HG02759 (cell line): ENCODE measurements around the gene GSN.

ENCODE experiments used
- ATAC-seq: cut with Tn5 transposase; IDR thresholded peaks from one replicate; pipeline ENCODE4 v1.9.1; 2021; ENCODE audit warnings: mild to moderate bottlenecking, moderate library complexity; ENCODE audit not compliant: unreplicated experiment

Gene GSN

GRCh38 chr9:121302341-121302740 is 34.4 kb downstream of the GSN start:
- no peak for ATAC-seq

- no peak for ATAC-seq
Observed at GRCh38 chr9:121302786-121303185, 34.8 kb downstream of the GSN start.

- no peak for ATAC-seq
Observed at GRCh38 chr9:121303456-121304451, 35.8 kb downstream of the GSN start.

- no peak for ATAC-seq
Observed at GRCh38 chr9:121304707-121305106, 36.7 kb downstream of the GSN start.

DNA sequence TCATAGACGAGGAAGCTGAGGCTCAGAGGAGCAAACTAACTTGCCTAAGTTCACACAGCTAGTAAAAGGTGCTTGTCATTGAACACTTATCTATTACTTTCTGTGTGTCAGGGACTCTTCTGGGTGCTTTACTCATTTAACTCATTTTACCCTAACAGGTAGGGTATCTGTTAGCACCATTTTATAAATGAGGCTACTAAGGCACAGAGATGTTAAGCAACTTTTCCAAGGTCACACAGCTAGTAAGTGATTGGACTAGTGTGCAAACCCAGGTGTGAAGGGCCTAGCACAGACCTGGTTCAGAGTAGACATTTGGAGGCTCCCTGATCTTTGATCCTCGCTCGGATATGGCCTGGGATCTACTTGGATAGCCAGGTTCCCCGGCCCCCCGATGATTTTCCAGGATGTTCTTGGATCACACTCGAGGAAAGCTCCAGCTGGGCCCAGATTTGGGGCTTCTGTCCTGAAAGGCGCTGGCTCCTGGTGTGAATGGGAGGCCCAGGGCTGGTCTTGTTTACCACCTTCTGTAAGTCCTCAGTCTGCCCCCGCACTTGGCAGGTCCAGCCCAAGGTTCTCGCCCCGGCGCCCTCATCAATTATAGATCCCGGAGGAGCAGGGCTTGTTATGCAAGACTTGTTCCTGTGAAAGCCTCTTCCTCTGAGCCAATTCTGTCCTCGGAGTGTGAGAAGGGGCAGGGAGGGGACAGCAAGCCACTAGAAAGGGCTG is 37.5 kb downstream of the GSN start:
- ATAC-seq: no peak

GRCh38 chr9:121307976-121308375 is 40.0 kb downstream of the GSN start:
- ATAC-seq: no peak

DNA sequence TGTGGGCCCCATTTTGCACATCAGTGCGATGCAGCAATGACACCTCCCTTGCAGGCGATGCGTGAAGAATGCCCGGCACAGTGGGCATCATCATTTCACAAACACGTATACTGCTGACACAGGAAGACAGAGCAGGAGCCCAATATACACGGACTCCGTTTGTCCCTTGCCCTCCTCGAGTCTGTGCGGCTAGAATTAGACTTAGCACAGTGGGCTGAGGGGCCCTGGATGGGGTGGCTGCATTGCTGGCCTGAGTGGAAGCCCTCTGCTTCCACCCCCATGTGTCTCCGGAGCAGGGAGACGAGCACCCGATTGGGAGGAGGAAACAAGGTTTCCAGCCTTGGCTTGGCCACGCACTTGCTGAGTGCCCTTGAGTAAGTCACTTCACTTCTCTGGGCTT is 40.8 kb downstream of the GSN start:
- no peak for ATAC-seq

DNA sequence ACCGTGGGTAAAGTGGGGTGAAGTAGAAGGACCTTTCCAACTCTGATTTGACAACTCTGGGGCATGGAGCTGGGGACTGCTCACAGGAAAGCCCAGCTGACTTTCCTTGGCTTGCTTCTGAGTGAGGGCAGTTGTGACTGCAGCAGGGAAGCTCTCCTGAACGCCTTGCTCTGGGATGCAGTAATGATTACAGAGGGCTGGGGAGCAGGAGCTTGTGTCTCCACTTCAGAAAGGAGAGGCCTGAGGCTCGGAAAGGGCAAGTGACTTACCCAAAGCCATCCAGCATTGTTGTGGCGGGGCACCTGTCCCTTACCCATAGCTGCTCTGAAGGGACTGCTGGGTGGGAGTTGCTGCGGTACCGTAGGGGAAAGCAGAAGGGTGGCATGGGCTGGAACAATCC is 41.2 kb downstream of the GSN start:
- ATAC-seq: no peak

- no peak for ATAC-seq
Observed at GRCh38 chr9:121309833-121310425, 42.0 kb downstream of the GSN start.

GRCh38 chr9:121310571-121310970 is 42.6 kb downstream of the GSN start:
- ATAC-seq: no peak

- ATAC-seq: no peak
Observed at GRCh38 chr9:121312169-121312568, 44.2 kb downstream of the GSN start.

GRCh38 chr9:121313458-121314152 is 45.6 kb downstream of the GSN start:
- ATAC-seq: no peak

DNA sequence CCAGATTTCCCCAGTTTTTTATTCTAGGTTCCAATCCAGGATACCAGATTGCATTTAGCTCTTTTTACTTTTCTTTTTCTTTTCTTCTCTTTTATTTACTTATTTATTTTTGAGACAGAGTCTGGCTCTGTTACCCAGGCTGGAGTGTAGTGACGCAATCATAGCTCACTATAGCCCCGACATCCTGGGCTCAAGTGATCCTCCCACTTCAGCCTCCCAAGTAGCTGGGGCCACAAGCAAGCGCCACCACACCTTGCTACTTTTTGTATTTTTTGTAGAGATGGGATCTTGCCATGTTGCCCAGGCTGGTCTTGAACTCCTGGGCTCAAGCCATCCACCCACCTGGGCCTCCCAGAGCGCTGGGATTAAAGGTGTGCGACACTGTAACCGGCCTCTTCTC is 48.4 kb downstream of the GSN start:
- ATAC-seq: no peak

DNA sequence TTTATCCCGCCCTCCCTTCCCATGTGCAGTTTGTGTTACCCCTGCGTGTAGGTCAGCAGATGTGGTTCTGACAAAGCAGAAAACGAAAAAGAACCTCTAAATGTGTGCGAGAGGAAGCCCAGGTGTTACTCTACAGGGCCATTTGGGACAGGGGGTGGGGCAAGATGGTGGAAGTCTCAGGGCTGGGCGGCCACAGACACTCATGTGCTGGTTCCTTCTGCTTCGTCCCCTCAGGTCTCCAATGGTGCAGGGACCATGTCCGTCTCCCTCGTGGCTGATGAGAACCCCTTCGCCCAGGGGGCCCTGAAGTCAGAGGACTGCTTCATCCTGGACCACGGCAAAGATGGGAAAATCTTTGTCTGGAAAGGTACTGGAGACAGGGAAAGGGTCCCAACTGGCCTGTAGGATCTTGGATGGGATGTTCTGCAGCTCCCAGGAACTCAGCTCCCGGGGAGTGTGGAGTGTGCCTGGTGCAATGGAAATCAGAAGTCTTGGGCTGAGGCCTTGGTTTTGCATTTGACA is 49.0 kb downstream of the GSN start:
- no peak for ATAC-seq

- ATAC-seq: no peak
Observed at GRCh38 chr9:121317737-121318630, 50.0 kb downstream of the GSN start.

- no peak for ATAC-seq
Observed at GRCh38 chr9:121318631-121319382, 50.8 kb downstream of the GSN start.

GRCh38 chr9:121319383-121319780 is 51.4 kb downstream of the GSN start:
- ATAC-seq: no peak

DNA sequence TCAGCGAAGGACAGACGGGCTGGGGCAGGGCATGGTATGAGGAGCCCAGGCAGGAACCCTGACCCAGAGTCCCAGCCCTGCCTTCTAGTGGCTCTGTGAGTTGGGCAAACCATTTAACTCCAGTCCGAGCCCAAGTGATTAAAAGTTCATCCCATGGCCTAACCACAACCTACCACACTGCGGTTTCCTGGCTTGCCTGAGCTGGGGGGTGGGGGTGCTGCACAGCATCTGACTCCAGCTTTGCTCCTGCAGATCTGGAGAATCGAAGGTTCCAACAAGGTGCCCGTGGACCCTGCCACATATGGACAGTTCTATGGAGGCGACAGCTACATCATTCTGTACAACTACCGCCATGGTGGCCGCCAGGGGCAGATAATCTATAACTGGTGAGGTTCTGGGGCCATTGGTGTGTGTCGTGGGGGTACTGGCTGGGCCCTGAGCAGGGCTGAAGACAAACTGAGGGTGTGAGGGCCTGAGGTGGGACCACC is 53.1 kb downstream of the GSN start:
- no peak for ATAC-seq
